Right kidney (tissue), 1 donor: ENCODE measurements around the gene CDH11.

Experiments used
- DNase-seq: peaks from one replicate; pipeline ENCODE4 v3.0.0-alpha.2; 2016

Gene CDH11

DNA sequence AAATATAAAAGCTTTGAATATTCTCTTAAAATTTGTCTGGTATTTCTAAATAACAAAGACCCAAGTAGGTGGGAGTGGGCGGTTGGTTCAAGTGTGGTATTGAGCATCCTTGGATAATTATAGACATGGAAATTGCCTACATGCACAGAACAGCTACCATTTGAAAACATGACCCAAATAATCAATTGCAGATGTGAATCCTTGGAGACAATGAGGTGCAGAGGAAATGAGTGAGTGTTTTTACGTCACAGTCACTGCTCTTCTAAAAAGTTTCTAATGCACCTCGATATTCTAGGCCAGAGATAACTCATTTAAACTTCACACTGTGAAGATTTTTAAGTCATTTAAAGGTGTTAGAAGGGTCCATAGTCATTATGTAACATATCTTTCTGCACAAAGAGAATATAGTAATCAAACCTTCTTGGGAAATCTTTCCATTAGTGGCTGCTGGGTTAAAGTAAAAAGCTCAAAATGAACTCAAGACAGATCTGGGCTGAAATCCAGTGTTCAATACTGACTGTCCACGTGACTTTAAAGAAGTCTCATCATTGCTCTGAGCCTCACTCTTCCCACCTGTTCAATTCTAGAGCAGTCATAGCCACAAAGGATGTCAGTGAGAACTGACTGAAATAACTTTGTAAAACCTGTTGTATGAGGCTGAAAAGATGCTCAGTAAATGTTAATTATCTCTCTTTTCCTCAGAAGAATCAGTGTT is 144.5 kb downstream of the CDH11 start:
- no peak for DNase-seq

DNA sequence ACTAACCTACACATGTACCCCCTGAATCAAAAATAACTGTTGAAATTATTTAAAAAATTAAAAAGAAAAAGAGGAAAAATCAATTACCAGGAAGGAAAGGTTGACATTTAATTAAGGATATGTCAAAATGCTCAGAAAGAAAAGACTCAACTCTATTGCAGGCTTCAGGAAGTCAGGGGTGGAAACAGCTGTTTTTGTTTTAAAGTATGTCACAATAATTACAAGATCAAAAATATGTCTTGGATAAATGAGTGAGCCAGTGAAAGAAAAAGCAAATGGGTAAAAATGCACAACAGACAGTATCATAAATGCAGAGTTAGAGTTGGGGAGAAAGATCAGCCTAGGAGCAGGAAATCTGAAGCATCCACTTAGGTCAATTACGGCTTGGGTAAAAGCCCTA is 146.0 kb downstream of the CDH11 start:
- no peak for DNase-seq

DNA sequence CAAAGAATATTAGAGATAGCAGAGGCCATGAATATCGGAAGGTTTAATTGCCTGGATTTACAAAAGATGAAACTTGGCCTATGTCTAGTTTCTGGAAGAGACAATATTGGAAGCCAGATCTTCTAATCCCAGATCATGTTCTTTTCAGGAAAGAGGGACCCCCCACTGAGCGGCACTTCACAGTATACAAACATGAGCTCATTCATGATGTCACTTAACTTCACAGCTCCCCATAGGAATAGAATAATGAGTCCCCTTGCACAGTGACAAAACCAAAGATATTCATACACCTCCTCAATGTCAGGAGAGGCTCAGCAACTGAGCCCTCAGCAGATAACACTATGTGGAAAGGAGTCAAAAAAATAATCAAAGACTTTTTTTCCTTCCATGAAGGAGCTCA is 147.5 kb downstream of the CDH11 start:
- no peak for DNase-seq

GRCh38 chr16:64973171-64973570 is 148.7 kb downstream of the CDH11 start:
- no peak for DNase-seq

DNA sequence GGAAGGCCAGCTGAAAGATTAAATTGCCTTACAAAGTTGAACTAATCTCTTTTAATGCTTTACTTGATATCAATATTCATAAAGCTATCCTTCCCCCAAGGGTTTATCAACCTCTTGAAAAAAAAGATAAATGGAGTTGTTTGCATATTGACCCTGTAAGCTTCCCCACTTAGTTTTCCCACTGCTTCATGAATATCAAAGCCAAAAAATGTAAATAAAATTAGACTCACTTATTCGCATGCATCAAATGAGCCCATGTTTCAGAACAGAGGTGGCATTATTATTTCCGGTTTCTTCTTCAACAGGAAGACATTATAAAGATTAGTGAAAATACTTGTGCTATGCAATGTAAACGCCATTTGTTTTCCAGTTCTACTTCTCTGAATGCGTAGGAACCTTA is 150.7 kb downstream of the CDH11 start:
- no peak for DNase-seq

DNA sequence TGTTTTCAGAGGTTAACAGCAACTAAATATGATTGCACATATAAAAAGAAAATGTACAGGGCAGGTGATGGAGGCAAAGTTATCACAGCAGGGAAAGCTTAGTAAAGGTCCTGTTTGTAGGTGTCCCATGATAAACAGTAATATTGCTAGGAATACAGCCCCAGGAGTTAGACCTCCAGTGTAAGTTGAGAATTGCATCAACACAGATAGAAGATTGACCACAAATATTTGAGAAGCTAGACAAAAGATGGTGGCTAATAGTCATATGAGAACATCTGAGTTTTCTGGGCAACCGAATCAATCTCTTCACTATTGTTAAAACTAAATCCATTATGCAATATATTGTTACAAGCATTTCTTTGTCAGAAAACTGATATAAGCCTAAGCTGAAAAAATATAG is 152.6 kb downstream of the CDH11 start:
- no peak for DNase-seq

DNA sequence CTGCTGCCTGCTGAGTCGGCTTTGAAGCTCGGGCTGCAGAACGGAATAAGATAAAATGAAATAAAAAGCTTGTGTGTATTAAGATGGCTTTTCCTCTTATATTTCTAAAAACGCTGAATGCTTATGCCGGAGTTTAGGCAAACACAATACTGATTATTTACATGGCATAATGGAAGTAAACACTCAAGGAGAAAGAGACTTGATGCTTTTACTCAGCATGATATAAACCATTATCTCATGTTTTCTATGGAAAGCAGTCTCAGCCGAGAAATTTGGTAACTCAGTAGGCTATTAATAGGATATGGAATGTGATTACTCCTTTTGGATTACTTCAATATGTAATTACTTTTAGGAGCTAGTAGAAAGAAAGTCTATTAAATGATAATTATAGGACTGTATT is 153.3 kb downstream of the CDH11 start:
- no peak for DNase-seq

GRCh38 chr16:64964126-64964540 is 157.7 kb downstream of the CDH11 start:
- DNase-seq: no peak

- no peak for DNase-seq
These were observed 159.1 kb downstream of the CDH11 start for GRCh38 chr16:64962786-64963185.

- no peak for DNase-seq
These were observed 164.6 kb downstream of the CDH11 start for GRCh38 chr16:64957246-64957645.

GRCh38 chr16:64952177-64952576 is 169.7 kb downstream of the CDH11 start:
- DNase-seq: no peak

- no peak for DNase-seq
These were observed 170.7 kb downstream of the CDH11 start for GRCh38 chr16:64951193-64951592.

DNA sequence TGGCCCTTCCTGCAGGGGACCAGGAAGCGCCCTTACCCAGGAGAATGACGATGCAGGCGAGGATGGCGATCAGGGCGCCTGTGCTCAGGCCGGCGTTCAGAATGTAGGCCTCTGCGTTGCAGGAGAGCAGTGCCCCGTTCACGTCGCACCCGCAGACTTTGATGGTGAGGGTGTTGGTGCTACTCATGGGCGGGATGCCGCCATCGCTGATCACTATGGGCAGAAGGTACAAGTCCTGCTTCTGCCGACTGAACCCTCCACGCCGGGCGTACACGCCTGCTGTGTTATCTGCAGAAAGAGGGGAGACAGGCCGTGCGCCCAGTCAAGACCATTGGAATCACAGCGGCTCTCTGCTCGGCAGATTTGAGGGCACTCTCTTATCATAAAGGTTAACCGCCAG is 171.1 kb downstream of the CDH11 start:
- no peak for DNase-seq

DNA sequence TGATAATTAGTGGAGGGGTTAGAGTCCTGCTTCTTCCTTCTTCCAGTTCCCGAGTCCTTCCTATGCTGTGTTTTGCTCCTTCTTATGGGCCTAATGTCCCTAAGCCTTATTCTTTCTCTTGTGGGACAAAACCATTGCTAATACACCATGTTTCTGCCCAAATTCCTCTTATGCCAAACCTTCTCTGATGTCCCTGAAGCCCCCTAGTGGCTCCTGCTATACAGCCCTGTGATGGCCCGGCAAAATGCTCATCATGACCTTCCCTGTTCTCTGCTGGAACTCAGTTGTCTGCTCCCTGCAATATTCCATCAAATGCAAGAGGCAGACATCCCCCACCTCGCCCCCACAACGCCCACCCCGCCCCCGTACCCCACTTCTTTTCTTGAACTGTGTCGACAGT is 171.6 kb downstream of the CDH11 start:
- DNase-seq: no peak

DNA sequence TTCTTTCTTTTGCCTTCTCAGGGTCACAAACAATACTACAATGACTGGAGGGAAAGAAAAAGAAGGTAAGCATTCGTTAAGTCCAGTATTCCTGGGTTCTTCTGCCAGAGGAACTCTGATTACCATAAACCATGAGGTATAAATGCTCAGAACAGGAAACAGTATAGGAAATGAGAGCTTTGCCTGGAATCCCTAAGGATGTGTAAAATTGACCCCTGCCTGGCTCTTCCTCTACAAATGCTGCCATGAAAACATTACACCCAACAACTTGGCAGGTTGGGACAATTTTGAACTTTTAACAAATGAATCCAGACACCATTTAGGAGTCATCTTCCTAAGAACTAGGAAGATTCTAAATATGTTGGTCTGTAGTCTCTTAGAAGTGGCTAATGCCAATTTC is 173.8 kb downstream of the CDH11 start:
- no peak for DNase-seq

GRCh38 chr16:64947651-64948050 is 174.2 kb downstream of the CDH11 start:
- no peak for DNase-seq

DNA sequence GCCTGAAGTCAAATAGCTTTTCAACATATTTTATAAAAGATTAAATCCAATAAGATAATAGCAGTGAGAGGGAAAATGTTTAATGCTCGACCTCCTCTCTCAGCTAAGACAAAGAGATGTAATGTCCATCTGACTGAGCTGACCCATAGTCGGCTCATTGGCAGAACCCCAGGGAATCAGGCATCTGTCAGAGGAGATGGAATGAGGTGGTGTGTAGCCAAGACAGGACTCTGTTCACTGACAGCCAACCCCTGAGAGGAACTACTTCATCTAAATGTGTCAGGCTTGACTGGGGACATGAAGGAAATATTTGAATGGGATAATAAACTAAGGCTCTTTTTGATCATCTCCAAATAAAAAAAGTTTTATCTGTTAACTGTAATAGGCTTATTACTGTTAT is 188.0 kb downstream of the CDH11 start:
- DNase-seq: no peak

DNA sequence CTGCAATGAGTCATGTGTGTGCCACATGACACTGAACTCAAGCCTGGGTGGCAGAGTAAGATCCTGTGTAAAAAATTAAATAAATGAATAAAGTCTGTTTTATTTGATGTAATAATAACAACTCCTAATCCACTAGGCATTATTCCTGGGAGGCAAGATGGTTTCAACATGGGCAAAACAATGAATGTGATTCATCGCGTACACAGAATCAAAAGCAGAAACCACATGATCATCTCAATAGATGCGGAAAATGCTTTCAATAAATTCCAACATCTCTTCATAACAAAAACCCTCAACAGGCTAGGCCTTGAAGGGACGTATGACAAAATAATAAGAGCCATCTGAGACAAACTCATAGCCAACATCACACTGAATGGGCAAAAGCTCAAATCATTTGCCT is 195.4 kb downstream of the CDH11 start:
- DNase-seq: no peak

DNA sequence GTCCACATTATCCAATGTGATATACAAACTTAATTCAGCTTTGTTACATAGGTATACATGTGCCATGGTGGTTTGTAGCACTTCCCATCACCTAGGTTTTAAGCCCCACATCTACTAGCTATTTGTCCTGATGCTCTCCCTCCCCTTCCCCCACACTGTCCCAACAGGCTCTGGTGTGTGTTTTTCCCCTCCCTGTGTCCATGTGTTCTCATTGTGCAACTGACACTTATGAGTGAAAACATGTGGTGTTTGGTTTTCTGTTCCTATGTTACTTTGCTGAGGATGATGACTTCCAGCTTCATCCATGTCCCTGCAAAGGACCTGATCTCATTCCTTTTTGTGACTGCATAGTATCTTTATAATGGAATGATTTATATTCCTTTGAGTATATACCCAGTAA is 196.7 kb downstream of the CDH11 start:
- DNase-seq: no peak

GRCh38 chr16:64924086-64924485 is 197.8 kb downstream of the CDH11 start:
- DNase-seq: no peak

DNA sequence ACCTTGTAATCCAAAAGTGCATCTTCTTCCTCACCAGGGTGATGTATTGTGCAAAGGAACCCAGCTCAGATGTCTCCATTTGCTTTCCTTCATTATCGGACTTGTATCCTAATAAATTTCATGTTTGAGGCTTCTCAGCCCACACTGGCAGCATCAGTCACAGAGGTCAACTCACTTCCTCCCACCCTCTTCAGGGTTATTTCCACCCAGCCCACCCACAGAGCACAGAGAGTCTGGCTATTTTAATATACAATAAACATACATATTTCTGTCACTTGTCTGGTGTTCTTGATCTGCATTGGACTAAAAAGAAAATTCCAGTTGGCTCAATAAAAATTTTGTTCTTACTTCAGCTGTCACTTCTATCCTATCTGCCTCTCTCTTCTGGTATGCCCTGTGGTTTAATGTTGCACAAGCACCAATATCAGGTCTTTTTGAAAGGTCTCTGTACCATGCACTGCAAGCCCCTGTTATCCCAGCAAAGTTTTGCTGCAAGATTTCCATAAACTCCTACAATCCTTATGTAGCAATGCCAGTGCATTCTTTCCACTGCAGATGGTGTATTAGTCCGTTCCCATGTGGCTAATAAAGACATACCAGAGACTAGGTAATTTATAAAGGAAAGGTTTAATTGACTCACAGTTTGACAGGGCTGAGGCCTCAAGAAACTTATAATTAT is 201.8 kb downstream of the CDH11 start:
- no peak for DNase-seq

- DNase-seq: no peak
These were observed 202.7 kb downstream of the CDH11 start for GRCh38 chr16:64919141-64919540.

GRCh38 chr16:64916051-64916450 is 205.8 kb downstream of the CDH11 start:
- no peak for DNase-seq

DNA sequence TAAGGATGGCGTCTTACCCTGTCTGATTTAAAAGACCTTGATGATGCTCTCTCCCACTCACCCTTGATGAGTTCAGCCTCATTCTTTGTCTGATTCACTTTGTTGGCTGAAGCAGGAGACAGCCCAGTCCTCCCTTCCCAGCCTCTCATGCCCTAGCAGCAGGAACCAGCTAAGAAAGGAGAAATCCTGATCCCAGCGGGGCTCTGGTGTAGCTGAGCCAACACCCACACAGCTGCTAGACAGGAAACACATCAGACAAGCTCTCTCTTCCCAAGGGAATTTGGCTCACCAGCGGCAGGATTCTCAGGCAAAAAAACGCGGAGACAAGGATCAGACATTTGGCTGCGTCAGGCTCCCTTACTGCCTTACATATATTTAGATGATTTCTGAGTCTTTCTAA is 211.5 kb downstream of the CDH11 start:
- no peak for DNase-seq
